ENCODE measurements around the gene FLT3.
"Not testable (repeated sequence)": the region's sequence is repeated elsewhere in the genome, so short reads cannot be mapped to it uniquely, and the experiment has no call there.

The FLT3 gene

DNA sequence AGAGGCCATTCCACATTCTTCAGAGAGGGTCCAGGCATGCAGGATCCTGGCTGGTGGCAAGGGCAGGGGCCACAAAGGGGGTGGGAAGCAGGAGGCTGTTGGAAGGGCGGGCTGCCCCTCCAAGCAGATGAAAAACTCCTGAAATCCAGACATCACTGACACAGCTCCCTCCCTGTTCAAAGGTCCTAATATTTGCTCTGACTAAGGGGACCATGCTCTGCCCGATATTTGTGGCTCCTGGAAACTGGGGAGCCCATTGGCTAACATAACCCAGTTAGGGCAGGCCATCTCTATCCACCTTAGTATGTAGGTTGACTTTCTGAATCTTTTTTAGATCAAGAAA is 127.9 kb downstream of the FLT3 start:
- no peak for DNase-seq (ENCODE audit: low read depth)

DNA sequence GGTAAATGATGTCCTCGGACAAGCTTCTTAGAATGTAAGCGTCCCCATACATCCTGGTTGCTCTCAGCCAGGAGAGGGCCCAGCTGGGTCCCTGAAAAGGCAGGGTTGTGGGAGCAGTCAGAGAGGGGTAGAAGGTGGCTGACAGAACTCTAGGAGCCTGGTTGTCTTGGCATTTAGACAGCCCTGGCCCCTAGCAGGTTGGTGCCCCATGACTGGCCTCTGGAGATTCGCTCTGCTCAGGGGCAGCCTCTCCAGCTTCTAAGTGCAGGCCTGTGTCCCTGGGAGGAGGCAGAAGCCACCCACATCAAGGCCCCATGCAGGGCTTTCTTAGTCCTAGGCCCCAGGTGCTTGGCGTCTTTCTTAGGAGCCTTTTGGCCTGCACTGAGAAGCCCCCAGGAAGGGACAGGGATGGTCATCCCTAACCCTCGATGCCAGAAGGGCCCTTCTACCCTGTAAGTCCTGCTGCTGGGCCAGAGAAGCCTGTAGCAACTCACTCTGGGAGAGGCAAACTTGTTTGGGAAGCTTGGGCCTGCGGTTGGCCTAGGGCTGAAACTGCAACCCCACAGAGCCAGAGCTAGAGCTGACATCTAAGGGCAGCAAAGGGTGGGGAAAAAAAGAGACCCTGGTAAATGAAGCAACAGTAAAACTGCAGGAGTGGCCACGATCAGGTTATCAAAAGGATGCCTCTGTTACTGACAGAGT is 128.4 kb downstream of the FLT3 start:
- no peak for DNase-seq (ENCODE audit: low read depth)

DNA sequence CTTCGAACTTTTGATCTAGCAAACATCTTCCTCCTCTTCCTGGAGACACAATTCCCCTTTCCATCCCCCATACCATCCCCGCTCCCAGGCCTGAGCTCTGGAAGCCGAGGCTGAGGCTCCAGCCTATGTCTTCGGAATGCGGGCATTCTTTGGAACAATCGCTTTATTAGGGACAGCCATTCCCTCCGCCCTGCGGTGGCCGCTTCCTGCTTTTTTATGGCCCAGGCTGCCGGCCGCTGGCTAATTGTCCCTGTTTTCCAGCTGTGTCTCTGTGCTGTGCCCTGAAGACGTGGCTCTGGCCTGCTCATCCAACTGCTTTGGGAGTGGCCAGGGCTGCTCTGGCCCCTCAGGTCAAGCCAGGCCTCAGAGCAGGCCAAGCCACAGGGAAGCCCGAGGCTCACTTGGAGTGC is 129.1 kb downstream of the FLT3 start:
- no peak for DNase-seq (ENCODE audit: low read depth)

- no peak for DNase-seq (ENCODE audit: low read depth)
These were observed 129.8 kb downstream of the FLT3 start for GRCh38 chr13:27970382-27971235.

DNA sequence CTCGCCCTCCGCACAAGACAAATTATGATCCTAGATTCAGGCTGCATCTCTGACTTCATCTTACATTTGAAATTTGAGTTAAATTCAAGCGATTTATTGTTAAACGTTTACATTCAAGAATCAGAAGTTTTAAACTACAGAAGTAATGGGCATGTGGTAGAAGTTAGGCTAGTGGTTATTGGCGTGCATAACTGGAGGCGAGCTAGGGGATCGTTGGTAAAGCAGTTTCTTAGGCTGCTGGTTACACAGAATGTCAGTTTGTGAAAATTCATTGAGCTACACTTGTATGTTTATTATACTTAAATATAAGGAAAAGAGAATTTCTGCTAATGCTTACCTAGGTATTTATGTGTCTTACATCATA is 130.5 kb downstream of the FLT3 start:
- DNase-seq (ENCODE audit: low read depth), result no peak

GRCh38 chr13:27969082-27969865 is 131.1 kb downstream of the FLT3 start, which contains the start of gene CDX2:
Gene CDX2, minus strand, starts transcription at chr13:27969315. Its CDS starts 309 bp downstream, at chr13:27969006.
- DNase-seq (ENCODE audit: low read depth), result no peak

DNA sequence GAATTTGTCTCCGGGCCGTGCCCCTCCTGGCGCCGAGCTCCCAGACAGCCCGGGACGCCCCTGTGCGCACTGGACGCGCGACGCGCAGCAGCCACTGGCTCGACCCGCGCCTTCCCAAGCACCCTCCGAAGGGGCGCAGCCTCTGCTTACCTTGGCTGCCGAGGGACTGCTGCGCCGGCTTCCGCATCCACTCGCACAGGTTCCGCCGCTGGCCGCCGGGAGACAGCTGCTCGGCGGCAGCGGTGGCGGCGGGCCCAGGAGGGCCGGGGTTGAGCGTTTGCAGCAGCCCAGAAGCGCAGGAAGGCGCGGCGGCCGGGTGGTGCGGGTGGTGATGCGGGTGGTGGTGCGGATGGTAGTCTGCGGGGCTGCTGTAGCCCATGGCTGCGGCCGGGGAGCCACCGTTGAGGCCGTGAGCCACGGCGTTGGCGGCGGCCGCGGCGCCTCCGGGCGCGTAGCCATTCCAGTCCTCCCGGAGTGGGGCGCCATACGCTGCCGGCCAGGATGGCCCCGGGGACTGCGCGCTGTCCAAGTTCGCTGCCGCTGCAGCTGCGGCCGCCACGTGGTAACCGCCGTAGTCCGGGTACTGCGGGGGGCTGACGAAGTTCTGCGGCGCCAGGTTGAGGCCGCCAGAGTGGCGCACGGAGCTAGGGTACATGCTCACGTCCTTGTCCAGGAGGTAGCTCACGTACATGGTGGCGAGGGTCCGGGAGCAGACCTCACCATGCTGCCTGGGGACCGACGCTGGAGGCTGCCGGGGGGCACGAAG is 131.9 kb downstream of the FLT3 start:
- DNase-seq (ENCODE audit: low read depth), result no peak

DNA sequence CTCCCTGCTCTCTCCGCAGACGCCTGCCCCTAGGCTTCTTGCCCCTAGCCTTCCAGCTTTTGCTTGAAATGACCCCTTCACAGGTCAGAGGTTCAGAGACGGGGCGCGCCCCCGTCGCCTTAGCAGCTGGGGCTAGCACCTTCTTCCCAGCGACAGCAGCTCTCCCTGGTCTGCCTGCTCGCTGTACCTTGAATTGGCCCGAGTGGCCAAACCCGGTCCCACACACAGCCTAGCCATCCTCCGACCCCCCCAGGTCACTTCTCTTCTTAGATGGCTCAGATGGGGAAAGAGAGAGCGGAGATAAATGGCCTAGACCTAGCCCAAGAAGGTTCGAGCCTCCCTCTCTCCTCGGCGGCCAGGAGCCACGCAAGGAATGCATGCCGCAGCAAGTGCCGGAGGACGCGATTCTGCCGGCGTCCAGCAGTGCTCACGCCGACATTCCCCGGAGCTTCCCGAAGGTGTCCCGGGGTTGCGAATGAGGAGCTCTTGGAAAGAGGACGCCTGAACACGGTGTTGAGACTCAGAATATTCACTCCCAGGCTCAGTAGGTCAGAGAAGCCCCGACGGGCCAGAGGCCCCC is 132.6 kb downstream of the FLT3 start:
- no peak for DNase-seq (ENCODE audit: low read depth)

- DNase-seq (ENCODE audit: low read depth), result no peak
These were observed 133.1 kb downstream of the FLT3 start for GRCh38 chr13:27967203-27967735.

DNA sequence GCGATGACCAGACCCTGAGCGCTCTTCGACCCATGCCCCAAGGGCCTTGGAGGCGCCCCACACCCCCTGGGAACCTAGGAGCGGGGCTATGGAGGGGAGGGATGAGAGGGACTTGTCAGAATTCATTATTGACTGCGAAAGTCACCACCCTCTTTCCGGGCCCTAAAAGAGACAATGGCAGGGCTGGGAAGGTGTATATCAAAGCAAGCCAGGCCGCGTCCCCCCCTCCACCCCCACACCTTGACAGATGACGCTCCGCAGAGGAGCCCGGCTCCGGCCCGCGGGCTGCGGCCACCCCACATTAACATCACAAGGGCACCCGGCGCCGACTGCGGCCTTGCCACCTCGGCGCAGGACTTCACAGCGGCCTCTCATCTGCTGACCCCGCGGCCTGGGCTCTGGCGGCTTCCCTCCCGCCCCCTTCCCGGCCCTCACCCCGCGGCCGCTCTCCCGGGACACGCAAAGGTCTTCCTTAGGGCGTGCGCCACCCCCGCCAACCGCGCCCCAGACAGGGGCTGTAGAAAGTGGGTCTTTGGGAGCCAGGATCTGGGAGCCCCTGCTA is 133.7 kb downstream of the FLT3 start:
- DNase-seq (ENCODE audit: low read depth), result no peak

- DNase-seq (ENCODE audit: low read depth), result no peak
These were observed 134.4 kb downstream of the FLT3 start for GRCh38 chr13:27965740-27966640.

DNA sequence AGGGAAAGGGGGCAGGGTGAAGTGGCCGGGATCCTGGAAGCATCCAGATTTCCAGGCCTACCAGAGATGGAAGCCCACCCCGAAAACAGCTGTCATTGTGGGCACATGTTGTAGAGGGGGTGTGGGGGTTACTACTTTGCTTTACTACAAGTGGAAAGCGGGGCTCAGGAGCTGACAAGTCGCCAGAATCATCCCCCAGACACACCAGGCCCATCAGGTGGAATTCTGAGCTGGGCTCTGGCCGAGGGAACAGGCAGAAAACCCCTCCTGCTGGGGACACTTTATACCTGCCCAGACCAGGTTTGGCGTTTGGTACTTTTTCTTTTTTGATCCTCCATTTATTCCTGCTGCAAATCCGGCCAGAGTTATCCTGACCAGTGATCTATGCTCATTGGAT is 135.0 kb downstream of the FLT3 start:
- no peak for DNase-seq (ENCODE audit: low read depth)

- DNase-seq (ENCODE audit: low read depth), result no peak
These were observed 135.5 kb downstream of the FLT3 start for GRCh38 chr13:27964741-27965323.

GRCh38 chr13:27964206-27964605 is 136.2 kb downstream of the FLT3 start:
- DNase-seq (ENCODE audit: low read depth), result not testable (repeated sequence)

GRCh38 chr13:27963491-27963890 is 136.9 kb downstream of the FLT3 start:
- no peak for DNase-seq (ENCODE audit: low read depth)

- no peak for DNase-seq (ENCODE audit: low read depth)
These were observed 137.4 kb downstream of the FLT3 start for GRCh38 chr13:27962982-27963381.

DNA sequence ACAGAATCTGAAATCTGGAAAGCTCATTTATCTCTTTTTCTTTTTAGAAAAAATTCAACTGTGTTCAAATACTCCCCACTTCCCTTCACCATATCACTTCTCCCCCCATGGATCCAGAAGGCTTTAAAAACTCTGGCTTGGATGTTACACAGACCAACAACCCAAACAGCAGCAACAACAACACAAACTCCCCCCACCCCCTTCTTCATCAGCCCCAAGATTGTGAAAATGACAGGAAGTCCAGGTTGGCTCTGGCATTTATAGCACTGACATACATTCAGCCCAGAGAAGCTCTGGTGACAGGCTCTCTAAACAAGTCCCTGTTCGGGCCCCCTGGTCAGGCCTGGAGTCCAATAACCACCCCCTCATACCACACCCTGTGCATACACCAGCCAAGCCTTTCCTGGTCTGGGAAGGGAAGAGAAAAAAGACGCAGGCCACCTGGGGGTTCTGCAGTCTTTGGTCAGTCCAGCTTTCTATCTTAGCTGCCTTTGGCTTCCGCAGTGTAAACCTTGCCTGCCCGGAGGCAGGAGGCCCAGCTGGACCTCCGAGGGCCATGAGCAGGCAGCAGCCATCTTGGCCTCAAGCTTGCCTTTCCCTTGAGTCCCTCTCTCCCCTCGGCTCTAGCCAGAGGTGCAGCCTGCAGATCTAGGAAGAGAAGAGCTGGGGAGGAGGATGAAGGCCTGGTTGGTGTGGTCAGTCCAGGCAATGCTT is 138.1 kb downstream of the FLT3 start:
- DNase-seq (ENCODE audit: low read depth), result no peak

DNA sequence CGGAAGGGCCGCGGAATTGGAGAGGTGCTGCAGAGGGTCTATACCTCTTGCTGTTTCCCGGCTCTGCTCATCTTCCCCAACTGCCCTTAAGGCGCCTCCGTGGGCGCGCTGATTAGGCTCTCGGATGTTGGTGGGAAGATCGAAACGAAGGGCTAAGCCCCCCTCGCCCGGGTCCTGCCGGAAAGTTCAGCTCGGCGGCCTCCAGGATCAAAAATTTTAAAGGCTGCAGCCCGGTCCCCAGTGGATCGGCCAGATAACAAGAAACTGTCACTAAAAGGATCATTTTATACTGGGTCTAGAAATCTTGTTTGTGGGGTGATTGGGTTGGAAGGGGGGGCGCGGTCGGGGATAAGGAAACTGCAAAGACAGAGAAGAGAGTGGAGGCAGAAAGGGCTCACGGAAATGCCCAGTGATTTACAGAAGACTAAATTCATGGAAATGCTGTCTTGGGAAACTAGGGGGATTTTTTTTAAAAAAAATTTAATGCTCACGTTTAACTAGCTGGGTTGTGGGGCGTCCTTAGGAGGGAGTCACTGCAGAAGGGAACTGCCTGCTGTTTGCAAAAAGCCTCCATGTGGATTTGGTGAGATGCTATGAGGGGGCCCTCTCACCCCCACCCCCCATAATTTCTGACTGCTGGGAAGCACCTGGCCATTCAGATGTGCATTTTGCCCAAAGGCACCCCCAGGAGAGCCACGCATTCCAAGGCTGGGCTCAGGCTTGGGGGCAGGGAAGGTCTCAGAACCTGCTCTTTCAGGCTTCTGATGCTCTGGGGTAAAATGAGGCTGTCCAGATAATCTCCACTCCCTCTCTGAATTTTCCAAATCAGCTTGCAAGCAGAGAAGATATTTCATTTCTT is 138.9 kb downstream of the FLT3 start:
- no peak for DNase-seq (ENCODE audit: low read depth)

Measured in activated T-helper 9 cell treated with anti-CD3 and anti-CD28 coated beads, Interleukin-2, amount 50 U/mL, for 16 hours (primary cell).